ENCODE results near the gene NECTIN1. TPM values are rescaled to one million over a fixed set of nuclear protein-coding genes. Genes with fewer than 3 reads are reported as not detected.

Gene NECTIN1
- total and polyA plus RNA-seq, 2 of the 13 experiments (the other 11 are each of a cell fraction or from before 2014, with no cell fraction given): 3.9 to 7.3 TPM

GRCh38 chr11:119680541-119681360 is 48.2 kb downstream of the NECTIN1 start:
- no peak for ATAC-seq
- FAIRE-seq: no peak

More at GRCh38 chr11:119680541-119681360, 48.2 kb downstream of the NECTIN1 start:
- H3K27me3 ChIP-seq (ENCODE audit: control insufficient read depth in 1 of 2, insufficient read depth in 2 of 2, low read length in 2 of 2): no peaks in the 10 kb centered on the region
- DNase-seq (ENCODE audit: low spot score): no peak
- intact Hi-C loops (cut with micrococcal nuclease; ENCODE audit: unreplicated experiment) (no loop called here), in situ Hi-C loops (cut with HindIII; ENCODE audit: extremely low pct_ligation_motif_present, low pct_unique_long_range_greater_than_20kb) (no loop called here)
- no peak overlapping the region for H3K27ac ChIP-seq (ENCODE audit: extremely low read length, insufficient read depth, low read length)
- H3K4me2 ChIP-seq (ENCODE audit: low read depth, low read length): no peak overlapping the region
- H3K4me3 ChIP-seq (replicated peaks in 1 of 3; ENCODE audit: insufficient read depth in 1 of 3, low read depth in 2 of 3, low read length in 3 of 3): no peak overlapping the region
- H3K4me1 ChIP-seq (ENCODE audit: insufficient read depth, low read length): peaks cover 38% of the 10 kb centered on the region
- no peaks in the 10 kb centered on the region for H3K79me2 ChIP-seq (ENCODE audit: insufficient read depth, low read length)
- H4K20me1 ChIP-seq (ENCODE audit: insufficient read depth, low read length): no peaks in the 10 kb centered on the region
- no TSS peak for BruUV-seq (replicated peaks)
- 85% methylated on average over 7 of the region's 11 CpGs for WGBS (ENCODE audit: low lambda C conversion rate)
- peaks cover 0 to 5% of the 10 kb centered on the region in 2 experiments; a peak in 1 of 5 replicates for H3K36me3 ChIP-seq (replicated peaks in 1 of 2; ENCODE audit: control insufficient read depth in 1 of 2, insufficient read depth in 2 of 2, low read length in 2 of 2)
- no peaks in the 10 kb centered on the region for H3K9me3 ChIP-seq (ENCODE audit: low read length)
- no peak overlapping the region for H2AFZ ChIP-seq (ENCODE audit: low read length)
- H3K9ac ChIP-seq (ENCODE audit: insufficient read depth, low read depth, low read length): no peak overlapping the region
- ChIA-PET POLR2A (no interaction called here), CTCF (ENCODE audit: low intra/inter-chr PET ratio, low total read pairs) (no interaction called here)
- TF ChIP-seq TGIF2 (CRISPR knock-in tag; IDR thresholded peaks at IDR 0.05) (no peak), ZNF343 (CRISPR knock-in tag; IDR thresholded peaks at IDR 0.05) (no peak), MBNL3 (CRISPR knock-in tag; conservative IDR thresholded peaks at IDR 0.05) (no peak), TBX3 (IDR thresholded peaks at IDR 0.05; ENCODE audit: borderline replicate concordance) (no peak), NFIC (IDR thresholded peaks at IDR 0.05; ENCODE audit: low read length) (no peak), MED1 (CRISPR knock-in tag; IDR thresholded peaks at IDR 0.05) (no peak), ELF4 (CRISPR knock-in tag; IDR thresholded peaks at IDR 0.05; ENCODE audit: borderline replicate concordance) (no peak), SIX1 (CRISPR knock-in tag; IDR thresholded peaks at IDR 0.05; ENCODE audit: borderline replicate concordance) (no peak), TEF (CRISPR knock-in tag; IDR thresholded peaks at IDR 0.05) (no peak), SYNCRIP (IDR thresholded peaks at IDR 0.05; ENCODE audit: insufficient read depth, low read depth, low read length) (no peak), AKNA (CRISPR knock-in tag; IDR thresholded peaks at IDR 0.05; ENCODE audit: borderline replicate concordance) (no peak), ZNF430 (CRISPR knock-in tag; IDR thresholded peaks at IDR 0.05) (no peak)

All from HepG2 (cell line).